Ishikawa (cell line): ENCODE results near the gene ZDHHC15.

ENCODE experiments used
- CREB1 ChIP-seq: IDR thresholded peaks from 2 replicates; pipeline ENCODE4 v1.6.1; 2012; ENCODE audit warnings: low read depth
- EGR1 ChIP-seq: IDR thresholded peaks from 2 replicates; pipeline ENCODE4 v1.6.1; 2012
- EP300 ChIP-seq: IDR thresholded peaks from 2 replicates; pipeline ENCODE4 v1.6.1; 2012; ENCODE audit warnings: borderline replicate concordance
- RAD21 ChIP-seq: IDR thresholded peaks from 2 replicates; pipeline ENCODE4 v1.6.1; 2012; ENCODE audit warnings: low read depth
- TAF1 ChIP-seq: IDR thresholded peaks from 2 replicates; pipeline ENCODE4 v1.6.1; 2012; ENCODE audit warnings: low read depth, mild to moderate bottlenecking
- ZBTB7A ChIP-seq: IDR thresholded peaks from 2 replicates; pipeline ENCODE4 v1.6.1; 2012; ENCODE audit warnings: low read depth
- TF ChIP-seq, protein P1 (sequence below): IDR thresholded peaks from 2 replicates; pipeline ENCODE4 v1.6.1; 2012; ENCODE audit warnings: low read depth, mild to moderate bottlenecking

DNA sequence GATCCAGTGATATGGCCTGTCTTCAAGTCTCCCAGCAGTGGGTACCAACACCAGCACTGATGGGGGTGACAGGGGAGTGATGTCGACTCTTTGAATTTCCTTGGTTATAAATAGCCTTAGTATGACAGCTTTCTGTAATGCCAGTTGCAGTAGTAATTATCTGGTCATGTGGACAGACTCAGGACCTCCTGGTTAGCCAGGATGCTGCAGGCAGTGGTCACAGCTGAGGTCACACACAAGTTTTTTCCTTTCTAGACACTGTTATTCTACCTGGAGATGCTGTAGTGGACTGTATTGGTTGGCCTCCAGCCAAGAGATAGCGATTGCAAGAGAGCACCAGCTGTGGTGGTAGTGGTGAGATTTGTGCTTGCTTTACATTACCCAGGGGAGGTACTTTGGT, 185.3 kb downstream of the ZDHHC15 start:
- no peak for TF ChIP-seq EP300
- TF ChIP-seq EGR1, result no peak
- TF ChIP-seq, protein P1, sequence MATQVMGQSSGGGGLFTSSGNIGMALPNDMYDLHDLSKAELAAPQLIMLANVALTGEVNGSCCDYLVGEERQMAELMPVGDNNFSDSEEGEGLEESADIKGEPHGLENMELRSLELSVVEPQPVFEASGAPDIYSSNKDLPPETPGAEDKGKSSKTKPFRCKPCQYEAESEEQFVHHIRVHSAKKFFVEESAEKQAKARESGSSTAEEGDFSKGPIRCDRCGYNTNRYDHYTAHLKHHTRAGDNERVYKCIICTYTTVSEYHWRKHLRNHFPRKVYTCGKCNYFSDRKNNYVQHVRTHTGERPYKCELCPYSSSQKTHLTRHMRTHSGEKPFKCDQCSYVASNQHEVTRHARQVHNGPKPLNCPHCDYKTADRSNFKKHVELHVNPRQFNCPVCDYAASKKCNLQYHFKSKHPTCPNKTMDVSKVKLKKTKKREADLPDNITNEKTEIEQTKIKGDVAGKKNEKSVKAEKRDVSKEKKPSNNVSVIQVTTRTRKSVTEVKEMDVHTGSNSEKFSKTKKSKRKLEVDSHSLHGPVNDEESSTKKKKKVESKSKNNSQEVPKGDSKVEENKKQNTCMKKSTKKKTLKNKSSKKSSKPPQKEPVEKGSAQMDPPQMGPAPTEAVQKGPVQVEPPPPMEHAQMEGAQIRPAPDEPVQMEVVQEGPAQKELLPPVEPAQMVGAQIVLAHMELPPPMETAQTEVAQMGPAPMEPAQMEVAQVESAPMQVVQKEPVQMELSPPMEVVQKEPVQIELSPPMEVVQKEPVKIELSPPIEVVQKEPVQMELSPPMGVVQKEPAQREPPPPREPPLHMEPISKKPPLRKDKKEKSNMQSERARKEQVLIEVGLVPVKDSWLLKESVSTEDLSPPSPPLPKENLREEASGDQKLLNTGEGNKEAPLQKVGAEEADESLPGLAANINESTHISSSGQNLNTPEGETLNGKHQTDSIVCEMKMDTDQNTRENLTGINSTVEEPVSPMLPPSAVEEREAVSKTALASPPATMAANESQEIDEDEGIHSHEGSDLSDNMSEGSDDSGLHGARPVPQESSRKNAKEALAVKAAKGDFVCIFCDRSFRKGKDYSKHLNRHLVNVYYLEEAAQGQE, result no peak
- no peak for TF ChIP-seq CREB1
- no peak for TF ChIP-seq TAF1
- TF ChIP-seq RAD21, result no peak
- no peak for TF ChIP-seq ZBTB7A
